Stimulated activated memory B cell treated with anti-CD40 and anti-IgM and Interleukin-4, amounts not matched to agents 10 μg/mL and 1 μg/mL and 100 μg/mL, for 72 hours (primary cell): Measurements from ENCODE around the gene CCNQ.
A peak's percentile ranks its signal among the peaks of the same experiment; 100 is the strongest.

Experiments used
- ATAC-seq: fragments of 150-1000 bp; cut with Tn5 transposase; 2 replicates; pipeline ENCODE4 v1.10.0; 2021
- H3K27ac Mint-ChIP-seq: one replicate; pipeline ENCODE4 v1.8.0; 2022; ENCODE audit warnings: mild to moderate bottlenecking, mixed read lengths
- H3K27me3 Mint-ChIP-seq: one replicate; pipeline ENCODE4 v1.8.0; 2022; ENCODE audit warnings: mixed read lengths
- H3K36me3 Mint-ChIP-seq: one replicate; pipeline ENCODE4 v1.8.0; 2022; ENCODE audit warnings: mixed read lengths
- H3K4me1 Mint-ChIP-seq: one replicate; pipeline ENCODE4 v1.8.0; 2022; ENCODE audit warnings: mixed read lengths
- H3K4me3 Mint-ChIP-seq: one replicate; pipeline ENCODE4 v1.8.0; 2022; ENCODE audit warnings: mild to moderate bottlenecking, moderate library complexity, mixed read lengths
- H3K9me3 Mint-ChIP-seq: one replicate; pipeline ENCODE4 v1.8.0; 2022; ENCODE audit warnings: mixed read lengths

The CCNQ gene

GRCh38 chrX:153640045-153640686 lies 41.2 kb upstream of the CCNQ start:
- H3K27ac Mint-ChIP-seq, result no peak overlapping the region
- H3K4me3 Mint-ChIP-seq, result no peak overlapping the region
- peaks cover 48% of the 10 kb centered on the region for H3K27me3 Mint-ChIP-seq

GRCh38 chrX:153639177-153640044 lies 40.5 kb upstream of the CCNQ start:
- Mint-ChIP-seq H3K4me1 (peaks cover 13% of the 10 kb centered on the region), H3K27me3 (peaks cover 48% of the 10 kb centered on the region), H3K9me3 (no peaks in the 10 kb centered on the region), H3K4me3 (no peak overlapping the region), H3K27ac (no peak overlapping the region), H3K36me3 (no peaks in the 10 kb centered on the region)
- ATAC-seq, result no peak

More at GRCh38 chrX:153640045-153640686, 41.2 kb upstream of the CCNQ start:
- H3K36me3 Mint-ChIP-seq, result no peaks in the 10 kb centered on the region
- H3K9me3 Mint-ChIP-seq, result no peaks in the 10 kb centered on the region
- H3K4me1 Mint-ChIP-seq, result peaks cover 13% of the 10 kb centered on the region
- ATAC-seq, result no peak

GRCh38 chrX:153638436-153639176 lies 39.7 kb upstream of the CCNQ start:
- peaks cover 53% of the 10 kb centered on the region for H3K27me3 Mint-ChIP-seq
- ATAC-seq, result no peak
- peaks cover 13% of the 10 kb centered on the region for H3K4me1 Mint-ChIP-seq
- no peaks in the 10 kb centered on the region for H3K36me3 Mint-ChIP-seq
- H3K4me3 Mint-ChIP-seq, result no peak overlapping the region
- H3K27ac Mint-ChIP-seq, result no peak overlapping the region
- H3K9me3 Mint-ChIP-seq, result no peaks in the 10 kb centered on the region

GRCh38 chrX:153638041-153638371 lies 39.1 kb upstream of the CCNQ start:
- Mint-ChIP-seq H3K9me3 (no peaks in the 10 kb centered on the region), H3K4me3 (no peak overlapping the region), H3K27me3 (peaks cover 48% of the 10 kb centered on the region), H3K36me3 (no peaks in the 10 kb centered on the region), H3K27ac (no peak overlapping the region), H3K4me1 (peaks cover 12% of the 10 kb centered on the region)
- no peak for ATAC-seq

GRCh38 chrX:153637121-153638040 lies 38.4 kb upstream of the CCNQ start:
- Mint-ChIP-seq H3K27ac (no peak overlapping the region), H3K27me3 (peaks cover 42% of the 10 kb centered on the region), H3K4me1 (peaks cover 6% of the 10 kb centered on the region), H3K4me3 (no peak overlapping the region), H3K9me3 (no peaks in the 10 kb centered on the region), H3K36me3 (no peaks in the 10 kb centered on the region)
- no peak for ATAC-seq

- peaks cover 39% of the 10 kb centered on the region for H3K27me3 Mint-ChIP-seq
- H3K9me3 Mint-ChIP-seq, result no peaks in the 10 kb centered on the region
- H3K27ac Mint-ChIP-seq, result no peak overlapping the region
- no peak for ATAC-seq
- no peak overlapping the region for H3K4me3 Mint-ChIP-seq
- H3K36me3 Mint-ChIP-seq, result no peaks in the 10 kb centered on the region
- peaks cover 5% of the 10 kb centered on the region for H3K4me1 Mint-ChIP-seq
These were observed 37.8 kb upstream of the CCNQ start for GRCh38 chrX:153636716-153637115.

- Mint-ChIP-seq H3K4me1 (no peaks in the 10 kb centered on the region), H3K36me3 (no peaks in the 10 kb centered on the region), H3K27me3 (peaks cover 32% of the 10 kb centered on the region), H3K9me3 (peaks cover 1% of the 10 kb centered on the region), H3K27ac (no peak overlapping the region), H3K4me3 (no peak overlapping the region)
- peak; percentile 47 for ATAC-seq
These were observed 37.1 kb upstream of the CCNQ start for GRCh38 chrX:153635788-153636668.

- no peak for ATAC-seq
- no peaks in the 10 kb centered on the region for H3K4me1 Mint-ChIP-seq
- no peak overlapping the region for H3K27ac Mint-ChIP-seq
- peaks cover 26% of the 10 kb centered on the region for H3K27me3 Mint-ChIP-seq
- no peaks in the 10 kb centered on the region for H3K36me3 Mint-ChIP-seq
- H3K9me3 Mint-ChIP-seq, result peaks cover 4% of the 10 kb centered on the region
- H3K4me3 Mint-ChIP-seq, result no peak overlapping the region
These were observed 36.4 kb upstream of the CCNQ start for GRCh38 chrX:153635388-153635787.

GRCh38 chrX:153634832-153635231 lies 35.9 kb upstream of the CCNQ start:
- Mint-ChIP-seq H3K36me3 (no peaks in the 10 kb centered on the region), H3K9me3 (peaks cover 4% of the 10 kb centered on the region), H3K4me3 (no peak overlapping the region), H3K4me1 (no peaks in the 10 kb centered on the region), H3K27me3 (peaks cover 26% of the 10 kb centered on the region), H3K27ac (no peak overlapping the region)
- ATAC-seq, result no peak

GRCh38 chrX:153634236-153634635 lies 35.3 kb upstream of the CCNQ start:
- Mint-ChIP-seq H3K27ac (no peak overlapping the region), H3K4me1 (no peaks in the 10 kb centered on the region)

GRCh38 chrX:153633607-153634180 lies 34.8 kb upstream of the CCNQ start:
- Mint-ChIP-seq H3K27ac (no peak overlapping the region), H3K9me3 (peaks cover 4% of the 10 kb centered on the region), H3K4me1 (no peaks in the 10 kb centered on the region), H3K4me3 (no peak overlapping the region), H3K27me3 (peaks cover 26% of the 10 kb centered on the region), H3K36me3 (no peaks in the 10 kb centered on the region)
- ATAC-seq, result no peak

More at GRCh38 chrX:153634236-153634635, 35.3 kb upstream of the CCNQ start:
- Mint-ChIP-seq H3K27me3 (peaks cover 26% of the 10 kb centered on the region), H3K4me3 (no peak overlapping the region), H3K9me3 (peaks cover 4% of the 10 kb centered on the region), H3K36me3 (no peaks in the 10 kb centered on the region)
- no peak for ATAC-seq

- Mint-ChIP-seq H3K4me3 (no peak overlapping the region), H3K9me3 (peaks cover 4% of the 10 kb centered on the region), H3K36me3 (no peaks in the 10 kb centered on the region), H3K27me3 (peaks cover 26% of the 10 kb centered on the region), H3K4me1 (no peaks in the 10 kb centered on the region), H3K27ac (no peak overlapping the region)
- ATAC-seq, result no peak
These were observed 34.1 kb upstream of the CCNQ start for GRCh38 chrX:153633048-153633447.

- Mint-ChIP-seq H3K27ac (no peak overlapping the region), H3K36me3 (no peaks in the 10 kb centered on the region), H3K4me3 (no peak overlapping the region), H3K27me3 (peaks cover 22% of the 10 kb centered on the region), H3K4me1 (no peaks in the 10 kb centered on the region), H3K9me3 (peaks cover 4% of the 10 kb centered on the region)
- no peak for ATAC-seq
These were observed 33.6 kb upstream of the CCNQ start for GRCh38 chrX:153632595-153632946.
